ENCODE measurements around the gene SETD1B.
"Not testable (repeated sequence)": the region's sequence is repeated elsewhere in the genome, so short reads cannot be mapped to it uniquely, and the experiment has no call there.

GRCh38 chr12:121852392-121852791, 48.6 kb downstream of the SETD1B start:
- TF ChIP-seq EZH2 (IDR thresholded peaks at IDR 0.05; ENCODE audit: insufficient read depth, poor library complexity, severe bottlenecking); EZH2phosphoT487 (IDR thresholded peaks at IDR 0.05; ENCODE audit: insufficient read depth, low read depth): not testable (repeated sequence)

All from GM23248 (cell line).